Activated CD4-positive, alpha-beta T cell treated with anti-CD3 and anti-CD28 coated beads, Interleukin-10, Interleukin-2, amounts not matched to agents 100 ng/mL and 50 ng/mL, durations not matched to agents 16 hours and 8 hours (primary cell): ENCODE data around the gene CHADL.
"Not testable (repeated sequence)": the region's sequence is repeated elsewhere in the genome, so short reads cannot be mapped to it uniquely, and the experiment has no call there.

ENCODE experiments used
- DNase-seq: peaks from one replicate; pipeline ENCODE4 v3.0.0-alpha.2; 2020

The CHADL gene

GRCh38 chr22:41240377-41241132 is at the start of gene CHADL:
Gene CHADL, minus strand, starts transcription at chr22:41240931. Its CDS starts 50 bp downstream, at chr22:41240881.
- DNase-seq = no peak

GRCh38 chr22:41289671-41290070 is 48.9 kb upstream of the CHADL start:
- no peak for DNase-seq

- DNase-seq = no peak
Observed at GRCh38 chr22:41288245-41288946, 47.7 kb upstream of the CHADL start.

GRCh38 chr22:41286639-41287091 is 45.9 kb upstream of the CHADL start:
- DNase-seq = peak; percentile 65

- peak; percentile 100 for DNase-seq
Observed at GRCh38 chr22:41285820-41286638, 45.3 kb upstream of the CHADL start, which contains the start of gene RANGAP1. Gene RANGAP1, minus strand, starts transcription at chr22:41286187. Its CDS starts 5,143 bp downstream, at chr22:41281044.

GRCh38 chr22:41285441-41285819 is 44.7 kb upstream of the CHADL start:
- DNase-seq = peak; percentile 94

GRCh38 chr22:41284465-41284864 is 43.7 kb upstream of the CHADL start:
- DNase-seq = no peak

GRCh38 chr22:41280854-41281253 is 40.1 kb upstream of the CHADL start:
- DNase-seq = no peak

- DNase-seq = no peak
Observed at GRCh38 chr22:41280065-41280464, 39.3 kb upstream of the CHADL start.

GRCh38 chr22:41274856-41275255 is 34.1 kb upstream of the CHADL start:
- DNase-seq = no peak

GRCh38 chr22:41273128-41273527 is 32.4 kb upstream of the CHADL start:
- no peak for DNase-seq

GRCh38 chr22:41271787-41272186 is 31.1 kb upstream of the CHADL start:
- no peak for DNase-seq

GRCh38 chr22:41267958-41268357 is 27.2 kb upstream of the CHADL start:
- DNase-seq = no peak

GRCh38 chr22:41264408-41264941 is 23.7 kb upstream of the CHADL start:
- DNase-seq = no peak

- DNase-seq = no peak
Observed at GRCh38 chr22:41263704-41264103, 23.0 kb upstream of the CHADL start.

- DNase-seq = no peak
Observed at GRCh38 chr22:41262250-41262765, 21.6 kb upstream of the CHADL start.

GRCh38 chr22:41261541-41262249 is 21.0 kb upstream of the CHADL start:
- DNase-seq = no peak

GRCh38 chr22:41260871-41261270 is 20.1 kb upstream of the CHADL start:
- DNase-seq = no peak

- DNase-seq = not testable (repeated sequence)
Observed at GRCh38 chr22:41259756-41260155, 19.0 kb upstream of the CHADL start.

GRCh38 chr22:41257696-41258095 is 17.0 kb upstream of the CHADL start:
- DNase-seq = no peak

- DNase-seq = no peak
Observed at GRCh38 chr22:41256254-41257253, 15.8 kb upstream of the CHADL start.
